Measurements from ENCODE around the gene CORO2A.

Gene CORO2A

DNA sequence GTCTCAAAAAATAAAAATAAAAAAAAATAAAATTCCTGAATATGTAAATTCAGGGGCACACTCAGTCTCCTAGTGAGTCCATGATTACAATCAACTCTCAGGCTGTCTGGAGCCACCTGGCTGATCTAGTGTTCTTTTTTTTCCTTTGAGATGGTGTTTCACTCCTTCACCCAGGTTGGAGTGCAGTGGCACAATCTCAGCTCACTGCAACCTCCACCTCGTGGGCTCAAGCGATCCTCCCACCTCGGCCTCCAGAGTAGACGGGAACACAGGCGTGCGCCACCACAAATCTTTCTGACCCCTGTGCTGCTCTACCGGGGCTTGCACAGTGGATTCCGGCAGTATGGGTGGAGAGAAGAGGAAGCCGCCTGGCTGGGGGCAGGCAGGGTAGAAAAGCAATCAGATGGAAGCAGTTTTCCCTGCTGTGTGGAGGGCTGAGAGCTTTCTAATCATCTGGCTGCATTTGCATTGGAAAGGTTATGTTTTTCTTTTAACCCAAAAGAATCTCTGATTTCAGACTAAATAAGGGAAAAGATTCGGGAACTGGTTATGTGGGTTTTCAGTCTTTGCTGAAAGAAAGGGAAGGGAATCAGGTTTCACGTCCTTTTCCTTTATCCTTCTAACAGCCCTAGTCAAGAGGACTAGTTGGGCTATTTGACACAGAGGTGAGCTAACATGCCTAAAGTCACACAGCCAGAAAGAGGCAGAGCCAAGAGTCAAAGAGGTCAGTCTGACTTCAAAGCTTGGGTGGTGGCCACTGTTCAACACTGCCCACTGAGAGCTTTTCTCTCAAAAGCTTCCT, 26.3 kb upstream of the CORO2A start:
- FAIRE-seq, result no peak

DNA sequence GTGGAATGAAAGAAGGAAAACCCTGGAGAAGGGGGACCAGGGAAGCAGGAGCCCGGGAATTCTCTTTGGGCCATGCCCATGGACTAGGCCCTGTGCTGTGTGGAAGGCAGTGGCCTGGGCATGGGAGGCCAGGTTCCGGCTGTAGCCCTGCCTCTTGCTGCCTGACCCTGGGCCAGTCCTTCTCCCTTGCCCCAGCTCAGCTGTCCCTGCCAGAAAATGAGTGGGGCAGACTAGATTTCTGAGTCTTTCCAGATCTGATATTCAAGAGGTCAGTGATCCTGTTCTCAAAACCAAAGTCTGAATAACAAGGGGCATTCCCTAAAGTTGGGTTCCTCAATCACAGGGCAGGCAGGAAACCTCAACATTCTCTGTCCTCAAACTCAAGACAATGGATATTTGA, 24.8 kb upstream of the CORO2A start:
- FAIRE-seq, result no peak

DNA sequence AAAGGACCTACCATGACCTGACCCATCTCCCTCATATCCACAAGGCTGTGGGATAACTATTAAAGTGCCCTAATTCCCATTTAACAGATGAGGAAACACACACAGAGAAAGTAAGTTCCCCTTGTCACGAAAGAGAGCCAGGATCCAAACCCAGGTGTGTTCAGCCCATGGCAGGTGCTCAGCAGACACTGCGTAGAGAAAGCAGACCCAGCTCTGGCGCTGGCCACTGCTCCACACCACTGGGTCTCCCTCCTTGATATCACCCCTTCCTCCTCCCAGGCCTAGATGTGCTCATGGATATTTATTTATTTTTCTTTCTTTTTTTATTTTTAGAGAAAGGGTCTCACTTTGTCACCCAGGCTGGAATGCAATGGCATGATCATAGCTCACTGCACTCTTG, 24.0 kb upstream of the CORO2A start:
- FAIRE-seq, result no peak

DNA sequence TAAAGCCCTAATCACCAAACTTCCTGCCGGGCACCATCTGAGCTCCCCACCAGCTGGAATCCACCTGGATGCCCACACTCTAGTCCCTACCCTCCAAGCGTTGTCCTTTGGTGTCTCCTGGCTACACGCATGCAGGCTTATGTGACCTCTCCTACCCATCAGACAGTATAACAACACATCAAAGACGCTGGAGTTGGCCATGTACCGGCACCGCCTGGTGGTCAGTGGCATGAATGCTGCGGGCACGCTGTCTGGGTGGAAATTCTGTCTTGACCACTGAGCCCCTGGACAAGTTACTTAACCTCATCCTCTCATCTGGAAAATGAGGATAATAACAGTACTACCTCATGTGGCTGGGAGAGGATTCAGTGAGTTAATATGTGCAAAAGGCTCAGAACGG, 23.4 kb upstream of the CORO2A start:
- no peak for FAIRE-seq

DNA sequence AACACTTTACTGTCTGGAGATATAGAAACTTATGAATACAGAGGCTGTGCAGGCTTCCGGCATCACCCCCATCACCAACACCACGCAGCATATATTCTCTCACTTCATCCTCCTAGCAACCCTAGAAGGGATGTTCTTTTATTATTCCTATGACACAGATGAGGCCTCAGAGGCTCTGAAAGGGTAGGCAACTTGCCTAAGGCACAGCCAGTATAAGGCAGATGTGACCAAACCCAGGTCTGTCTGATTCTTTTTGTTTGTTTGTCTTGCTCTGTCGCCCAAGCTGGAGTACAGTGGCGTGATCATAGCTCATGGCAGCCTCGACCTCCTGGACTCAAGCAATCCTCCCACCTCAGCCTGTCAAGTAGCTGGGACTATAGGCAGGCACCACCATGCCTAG, 22.8 kb upstream of the CORO2A start:
- no peak for FAIRE-seq

DNA sequence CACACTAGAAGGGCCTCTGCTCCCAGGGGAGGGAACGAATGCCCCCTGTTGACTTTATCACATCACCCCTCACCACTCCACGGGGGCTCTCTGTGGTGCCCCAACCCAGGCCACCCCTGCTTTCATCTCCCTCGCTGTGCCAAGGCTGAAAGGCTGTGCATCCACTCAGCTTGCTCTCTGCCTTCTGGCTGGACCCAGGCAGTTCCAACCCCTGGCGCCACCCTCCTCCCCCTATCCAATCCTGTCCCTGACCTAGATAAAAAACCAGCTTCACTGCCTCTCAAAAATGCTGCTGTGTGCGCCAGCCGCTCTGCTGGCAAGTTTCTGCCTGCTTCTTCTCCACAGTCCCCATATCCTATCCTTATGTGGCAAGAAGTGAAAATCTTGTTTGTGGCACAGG, 22.4 kb upstream of the CORO2A start:
- no peak for FAIRE-seq

DNA sequence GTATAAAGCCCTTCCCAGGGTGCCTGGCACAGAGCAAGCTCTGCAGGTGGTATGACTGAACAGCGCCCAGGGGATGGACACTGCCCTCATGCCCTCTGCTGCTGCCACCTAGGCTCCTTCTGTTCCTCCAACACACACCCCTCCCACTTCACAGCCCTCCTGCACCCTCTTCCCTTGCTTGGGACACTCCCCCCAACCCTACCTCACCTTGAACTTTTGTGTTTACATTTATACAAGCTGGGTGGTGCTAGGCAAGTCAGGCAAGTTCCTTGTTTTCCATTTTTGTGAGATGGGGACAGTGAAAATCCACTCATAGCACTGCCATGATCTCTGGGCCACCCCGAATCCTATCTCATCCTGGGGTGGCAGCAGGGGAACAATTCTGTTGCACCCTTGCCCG, 18.8 kb upstream of the CORO2A start:
- no peak for FAIRE-seq

DNA sequence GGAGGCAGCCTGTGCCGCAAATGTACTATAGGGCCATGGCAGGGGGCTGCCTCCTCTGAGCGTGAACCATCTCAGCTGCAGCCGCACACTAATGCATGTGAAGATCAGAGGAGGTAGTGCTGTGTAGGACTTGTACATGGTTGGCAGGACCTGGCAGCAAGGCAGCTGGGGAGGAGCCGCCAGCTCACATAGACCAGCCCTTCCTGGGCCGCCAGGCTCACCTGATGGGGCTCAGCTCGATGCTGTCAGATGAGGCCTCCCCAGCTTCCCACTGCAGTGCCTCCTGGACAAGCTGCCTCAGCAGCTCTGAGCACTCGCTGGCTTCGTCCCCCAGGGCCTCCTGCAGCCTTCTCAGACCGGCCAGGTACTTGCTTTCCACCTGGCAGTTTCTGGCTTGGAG, 18.0 kb upstream of the CORO2A start:
- FAIRE-seq, result no peak

DNA sequence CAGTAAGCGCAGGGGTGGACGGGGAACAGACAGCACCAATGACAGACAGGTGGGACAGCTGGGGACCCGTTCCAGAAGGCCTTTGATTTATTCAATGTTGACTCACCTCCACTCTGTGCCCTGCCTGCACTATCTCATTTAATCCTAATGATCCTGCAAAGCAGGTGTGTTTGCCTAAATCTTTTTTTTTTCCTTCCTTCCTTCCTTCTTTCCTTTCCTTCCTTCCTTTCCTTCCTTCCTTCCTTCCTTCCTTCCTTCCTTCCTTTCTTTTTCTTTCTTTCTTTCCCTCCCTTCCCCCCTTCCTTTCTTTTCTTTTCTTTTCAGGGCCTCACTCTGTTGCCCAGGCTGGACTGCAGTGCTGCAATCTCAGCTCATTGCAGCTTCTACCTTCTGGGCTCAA, 17.1 kb upstream of the CORO2A start:
- FAIRE-seq, result no peak

DNA sequence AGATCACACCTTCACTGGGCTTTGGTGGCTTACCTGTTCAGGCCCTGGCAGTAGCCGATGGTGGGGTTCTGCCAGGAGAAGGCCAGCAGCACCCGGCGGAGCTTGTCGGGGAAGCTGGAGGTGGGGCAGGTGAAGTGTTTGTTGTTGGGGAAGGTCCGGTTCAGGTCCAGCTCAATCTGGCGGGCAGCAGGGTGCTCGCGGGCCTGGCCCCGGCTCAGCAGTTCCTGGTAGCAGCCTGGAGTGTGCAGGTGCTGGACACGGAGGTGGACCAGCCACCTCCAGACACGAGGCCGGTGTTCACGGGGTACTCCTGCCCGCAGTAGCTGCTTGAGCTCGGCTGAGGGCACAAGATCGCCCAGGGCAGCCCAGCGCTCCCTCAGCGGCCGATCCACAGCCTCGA, 16.2 kb upstream of the CORO2A start:
- FAIRE-seq, result no peak

DNA sequence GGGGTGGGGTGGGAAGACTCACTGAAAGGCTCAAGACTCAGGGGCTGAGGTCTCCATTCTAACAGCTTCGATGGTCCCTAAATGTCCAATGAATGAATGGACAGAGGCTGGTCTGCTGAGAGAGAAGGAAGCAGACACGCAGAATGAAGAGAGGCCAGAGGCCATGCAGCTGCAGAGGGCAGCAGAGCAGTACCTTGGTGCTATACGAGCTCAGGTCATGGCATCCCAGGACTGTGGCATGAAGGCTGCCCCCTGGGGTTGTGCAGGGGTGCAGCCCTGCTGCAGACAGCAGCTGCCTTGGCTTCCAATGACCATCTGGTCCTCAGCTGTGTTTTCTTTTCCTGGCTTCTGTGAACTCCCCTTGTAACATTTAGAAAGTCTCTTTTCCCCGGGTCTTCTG, 15.2 kb upstream of the CORO2A start:
- no peak for FAIRE-seq

DNA sequence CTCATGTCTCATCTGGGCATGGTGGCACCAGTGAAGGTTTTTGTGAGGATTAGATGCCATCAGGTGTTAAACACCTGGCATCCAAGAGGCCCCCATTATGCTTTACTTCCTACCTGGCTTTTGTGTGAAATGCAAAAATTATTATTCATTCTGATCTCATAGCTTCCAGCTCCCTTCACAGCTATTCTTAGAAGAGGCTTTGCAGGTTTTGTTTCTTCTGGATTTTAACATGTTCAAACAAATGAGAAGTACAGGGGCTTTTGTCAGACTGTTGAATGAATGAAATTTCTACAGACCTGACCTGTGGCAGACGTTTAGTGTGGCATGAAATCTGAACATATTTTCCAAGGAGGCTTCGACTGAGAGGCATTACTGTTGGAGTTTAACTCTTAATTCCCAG, 14.3 kb upstream of the CORO2A start:
- FAIRE-seq, result no peak

DNA sequence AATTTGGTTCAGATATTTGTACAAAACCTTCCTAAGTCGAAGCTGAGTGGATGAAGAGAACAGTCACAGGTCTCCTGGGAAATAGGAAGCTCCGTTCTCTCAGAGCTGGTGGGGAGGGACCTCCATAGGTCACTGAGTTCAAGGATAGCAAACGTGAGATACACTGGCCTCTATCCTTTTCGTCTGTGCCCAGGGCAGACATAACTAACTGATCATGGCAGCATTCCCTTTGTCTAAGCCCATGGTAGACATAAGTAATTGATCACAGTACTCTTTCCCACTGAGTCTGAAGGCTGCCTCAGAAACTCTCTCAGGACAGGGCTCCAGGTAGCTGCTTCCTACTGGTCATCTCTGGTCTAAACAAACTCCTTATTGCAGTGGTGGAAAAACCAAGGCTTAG, 12.3 kb upstream of the CORO2A start:
- no peak for FAIRE-seq

DNA sequence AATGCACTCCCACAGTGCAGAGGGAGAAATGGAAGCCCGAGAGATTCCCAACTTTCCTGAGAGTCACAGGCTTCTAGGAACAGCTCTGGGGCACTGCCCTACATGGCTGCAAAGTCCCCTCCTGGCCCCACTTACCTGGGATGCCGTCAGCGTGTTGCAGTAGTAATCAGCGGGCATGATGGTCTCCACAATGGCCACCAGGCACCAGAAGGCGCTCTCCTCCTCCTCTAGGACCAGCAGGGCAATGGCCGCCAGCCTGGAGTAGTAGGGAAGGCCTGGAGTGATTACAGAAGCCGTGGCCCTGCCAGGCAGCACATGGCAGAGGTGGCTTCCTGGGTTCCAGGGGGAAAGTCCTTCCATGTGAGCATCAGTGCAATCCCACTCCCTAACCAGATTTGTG, 10.7 kb upstream of the CORO2A start:
- FAIRE-seq, result no peak

DNA sequence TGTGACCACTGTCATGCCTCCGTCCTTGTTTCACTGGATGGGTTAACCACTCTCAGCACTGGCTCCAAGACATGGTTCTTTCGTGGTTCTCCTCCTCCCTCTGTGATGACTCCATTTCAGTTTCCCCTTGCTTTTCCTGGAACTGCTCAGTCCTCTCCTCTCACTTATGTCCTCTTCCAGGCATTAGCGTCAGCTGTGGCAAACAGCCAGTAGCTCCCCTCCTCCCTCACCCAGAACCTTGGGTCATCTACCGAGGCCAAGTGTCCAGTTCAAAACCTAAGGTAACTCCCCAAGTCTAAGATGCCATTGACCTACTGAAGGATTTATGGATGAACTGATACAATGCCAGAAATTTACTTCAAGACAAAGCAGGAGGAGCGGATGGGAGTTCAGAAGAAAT, 9.8 kb upstream of the CORO2A start:
- FAIRE-seq, result no peak

DNA sequence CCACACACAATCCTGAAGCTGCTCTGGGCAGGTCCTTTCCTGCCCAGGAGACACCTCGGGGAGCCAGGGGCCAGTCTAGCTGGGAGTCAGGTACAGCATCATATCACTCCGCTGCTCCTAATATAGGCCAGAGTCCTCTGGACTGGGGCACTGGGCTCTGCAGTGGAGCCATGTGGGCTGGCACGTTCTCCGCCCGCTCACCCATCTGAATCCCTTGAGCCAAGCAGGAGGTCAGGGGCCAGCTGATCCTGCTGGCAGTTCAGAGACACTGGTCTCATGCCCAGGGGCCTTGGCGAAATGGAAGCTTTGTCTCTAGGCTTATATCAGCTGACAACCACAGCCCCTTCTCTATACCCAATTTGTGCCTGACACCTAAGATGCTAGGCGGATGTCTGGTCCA, 9.3 kb upstream of the CORO2A start:
- no peak for FAIRE-seq

DNA sequence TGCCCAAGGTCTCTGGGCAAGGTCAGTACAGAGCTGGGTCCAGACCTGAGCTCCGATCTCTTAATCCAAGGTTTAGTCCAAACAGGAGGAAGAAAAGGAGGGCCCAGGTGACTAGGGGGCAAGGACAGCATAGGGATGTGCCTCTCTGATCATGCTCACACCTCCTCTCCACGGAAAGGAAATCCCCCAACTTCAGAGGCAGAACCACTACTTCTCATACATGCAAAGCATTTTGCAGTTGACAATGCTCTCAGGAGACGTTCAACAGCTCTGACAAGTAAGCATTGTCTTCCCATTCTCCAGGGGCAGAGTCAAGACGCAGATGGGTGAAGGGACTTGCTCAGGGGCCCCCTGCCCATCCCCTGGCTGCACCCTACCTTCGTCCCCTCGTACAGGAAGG, 8.7 kb upstream of the CORO2A start:
- FAIRE-seq, result no peak

DNA sequence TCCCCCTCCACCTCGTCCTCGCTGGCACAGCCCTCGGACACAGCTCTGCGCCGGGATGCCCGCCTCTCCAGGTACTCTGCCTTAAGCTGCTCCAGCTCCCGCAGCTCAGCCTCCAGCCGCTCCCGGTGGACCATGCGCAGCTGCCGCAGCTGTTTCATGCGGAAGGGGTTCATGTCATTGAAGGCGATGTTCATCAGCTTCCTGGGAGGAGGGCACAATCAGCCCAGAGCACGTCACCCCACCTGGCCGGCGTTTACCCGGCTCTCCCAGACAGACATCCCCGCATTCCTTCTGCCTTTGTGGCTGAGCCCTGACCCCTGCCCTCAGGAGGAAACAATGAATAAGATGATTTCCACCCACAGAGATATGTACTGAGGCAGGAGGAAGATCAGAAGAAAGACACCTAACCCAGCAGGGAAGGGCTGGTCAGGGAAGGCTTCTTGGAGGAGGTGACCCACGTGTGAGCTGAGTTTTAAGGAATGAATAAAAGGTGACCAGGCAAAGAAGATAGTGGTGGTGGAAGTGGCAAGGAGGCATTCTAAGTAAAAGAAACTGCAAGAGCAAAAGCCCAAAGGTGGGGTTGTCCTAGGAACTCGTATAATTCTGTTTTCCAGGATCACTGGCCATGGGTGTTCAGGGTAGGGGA, 7.1 kb upstream of the CORO2A start:
- no peak for FAIRE-seq

DNA sequence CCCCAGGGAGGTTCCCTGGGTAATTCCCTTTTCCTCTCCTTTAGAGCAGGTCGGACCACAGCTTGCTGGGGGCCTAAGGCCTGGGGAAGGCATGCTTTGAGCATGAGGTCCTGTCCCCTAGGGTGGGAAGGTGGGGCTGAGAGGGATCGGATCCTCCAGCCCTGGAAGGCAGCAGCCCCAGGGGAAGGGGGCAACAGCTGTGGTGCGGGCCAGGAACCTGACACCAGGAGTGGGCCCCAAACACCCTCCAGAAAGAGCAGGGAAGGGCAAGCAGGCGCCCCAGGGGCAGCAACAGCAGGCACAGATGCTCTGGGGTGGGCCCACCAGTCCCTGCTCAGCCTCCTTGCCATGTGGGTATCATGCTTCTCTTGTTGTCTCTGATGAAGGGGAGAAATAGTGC, 3.2 kb upstream of the CORO2A start:
- FAIRE-seq, result no peak

DNA sequence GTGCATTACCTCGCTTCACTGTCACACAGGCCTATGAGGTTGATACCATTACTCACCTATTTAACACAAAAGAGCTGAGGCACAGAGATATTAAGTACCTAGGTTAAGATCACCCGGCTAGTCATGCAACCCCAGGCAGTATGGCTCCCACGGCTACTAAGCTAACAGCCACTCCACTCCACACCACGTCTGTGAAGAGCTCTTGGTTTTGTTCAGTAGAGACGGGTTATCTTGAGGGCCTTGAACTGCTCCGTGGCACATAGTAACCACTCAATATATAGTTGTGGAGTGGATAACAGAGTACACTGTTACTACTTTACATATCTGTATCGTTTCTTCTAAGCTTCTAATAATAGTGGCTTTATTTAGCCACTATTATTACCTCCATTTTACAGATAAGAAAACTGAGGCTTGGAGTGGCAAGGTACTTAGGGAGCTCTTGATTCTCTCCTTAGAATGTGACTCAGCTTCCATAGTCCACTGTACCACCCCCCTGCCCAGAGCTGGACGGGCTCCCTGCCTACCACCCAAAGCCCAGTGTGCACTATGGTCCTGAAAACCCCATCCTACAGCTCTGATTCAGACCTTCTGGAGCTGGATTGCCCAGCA, 1.0 kb upstream of the CORO2A start:
- FAIRE-seq, result no peak

DNA sequence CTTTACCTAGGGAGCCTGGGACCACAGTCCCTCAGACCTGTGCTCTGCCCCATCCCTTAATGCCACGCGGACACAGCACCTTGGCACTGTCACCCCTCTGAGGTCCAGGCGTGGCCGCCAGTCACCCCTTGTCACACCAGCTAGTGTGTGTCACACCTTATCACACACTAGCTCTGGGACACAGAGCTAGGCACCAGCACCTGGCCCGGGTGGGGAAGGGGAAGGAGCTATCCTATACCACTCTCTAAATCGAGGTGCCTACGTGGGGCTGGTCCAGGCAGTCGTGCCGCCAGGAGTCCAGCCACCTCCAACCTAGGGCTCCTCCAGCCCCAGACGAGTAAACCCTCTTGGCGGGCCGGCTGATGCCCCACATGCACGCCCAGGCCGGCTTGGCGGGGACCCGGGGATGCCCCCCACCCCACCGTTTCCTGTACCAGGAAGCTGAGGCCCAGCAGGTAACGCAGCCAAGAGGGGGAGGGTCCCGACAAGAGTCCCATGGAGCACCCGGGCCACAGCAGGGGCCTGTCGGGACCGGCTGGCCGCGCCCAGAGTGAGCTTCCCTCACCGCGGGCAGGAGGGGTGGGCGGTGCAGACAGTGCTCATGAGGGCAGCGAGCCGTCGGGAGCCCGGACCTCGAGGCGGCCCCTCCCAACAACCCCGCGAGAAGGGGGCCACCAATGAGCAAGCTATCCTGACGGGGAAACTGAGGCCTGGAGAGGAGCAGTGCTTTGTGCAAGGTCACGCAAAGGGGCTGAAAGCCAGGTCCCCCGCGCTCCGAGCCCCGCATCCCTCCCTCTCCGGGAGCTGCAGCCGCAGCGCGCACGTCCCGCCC, 550 bp downstream of the CORO2A start:
- no peak for FAIRE-seq

DNA sequence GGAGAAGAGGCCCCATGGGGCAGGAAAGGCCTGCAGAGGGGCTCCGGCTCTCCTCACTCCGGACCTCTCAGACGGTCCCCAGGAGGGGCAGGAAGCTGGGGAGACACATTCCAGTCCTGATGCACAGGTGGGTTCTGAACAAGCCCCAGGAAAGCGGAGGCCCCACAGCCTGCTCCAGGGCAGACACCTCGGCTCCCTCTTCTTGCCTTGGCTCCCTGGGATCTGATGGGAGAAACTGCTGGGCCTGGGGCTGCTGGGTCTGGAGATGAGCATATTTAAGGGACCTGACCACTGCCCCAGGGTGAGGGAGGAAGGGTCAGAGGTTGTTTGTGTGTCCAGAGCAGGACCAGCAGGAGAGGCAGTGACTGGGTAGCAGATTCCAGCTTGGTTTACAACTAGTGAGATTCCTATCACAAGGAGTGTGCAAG, 1.2 kb downstream of the CORO2A start:
- FAIRE-seq, result no peak

DNA sequence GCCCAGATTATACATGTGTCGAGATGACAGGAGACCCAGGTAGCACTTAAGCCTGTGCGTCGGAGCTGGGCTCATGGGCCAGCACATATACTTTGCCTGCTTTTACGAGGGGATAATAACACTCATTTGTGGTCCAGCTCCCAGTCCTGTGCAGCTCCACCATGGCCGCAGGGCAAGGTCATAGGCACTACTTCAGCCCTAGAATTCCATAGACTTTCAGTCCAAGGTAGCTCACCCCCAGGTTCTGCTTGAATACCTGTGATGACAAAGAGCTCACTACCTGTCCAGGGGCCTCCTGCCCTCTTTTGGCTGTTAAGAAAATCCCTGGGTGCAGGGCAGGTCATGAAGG, 1.7 kb downstream of the CORO2A start:
- FAIRE-seq, result no peak

DNA sequence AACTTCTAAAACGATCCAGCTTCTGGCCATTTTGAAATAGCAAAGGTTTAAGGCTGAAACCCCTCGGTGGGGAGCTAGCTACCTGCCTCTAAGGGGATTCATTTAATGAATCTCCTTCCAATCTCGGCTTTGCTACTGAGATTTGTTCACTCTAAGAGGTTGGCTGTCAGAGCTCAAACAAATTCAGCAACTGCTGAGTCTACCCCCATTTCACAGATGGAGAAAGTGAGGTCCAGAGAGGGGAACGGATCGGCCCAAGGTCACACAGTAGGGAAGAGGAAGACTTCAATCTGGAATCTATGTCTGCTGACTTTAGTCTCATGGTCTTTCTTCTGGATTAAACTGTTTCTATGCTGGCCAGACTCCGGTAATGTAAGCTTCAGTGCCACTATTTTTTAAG, 3.0 kb downstream of the CORO2A start:
- no peak for FAIRE-seq
